ENCODE data around the gene COG5.

DNA sequence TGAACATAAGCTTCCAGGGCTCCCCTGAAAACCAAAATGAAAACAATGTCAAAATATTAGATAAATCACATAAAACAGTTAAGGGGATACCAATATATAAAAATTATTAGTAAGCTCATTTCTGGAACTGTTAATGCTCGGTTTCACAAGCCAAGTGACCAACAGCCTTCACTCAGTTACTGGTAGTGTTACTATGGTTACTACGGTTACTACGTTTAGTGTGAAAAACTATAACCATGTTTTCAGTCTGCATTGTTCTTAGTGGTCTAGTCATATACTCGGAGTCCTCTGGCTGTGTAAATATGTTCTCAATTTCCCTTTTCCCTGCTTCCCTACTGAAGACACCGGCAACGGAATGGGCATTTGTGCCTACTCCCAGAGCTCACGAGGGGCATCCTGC lies 360.1 kb downstream of the COG5 start:
- TF ChIP-seq POLR2A (IDR thresholded peaks at IDR 0.05), result no peak
- TF ChIP-seq, protein P1, sequence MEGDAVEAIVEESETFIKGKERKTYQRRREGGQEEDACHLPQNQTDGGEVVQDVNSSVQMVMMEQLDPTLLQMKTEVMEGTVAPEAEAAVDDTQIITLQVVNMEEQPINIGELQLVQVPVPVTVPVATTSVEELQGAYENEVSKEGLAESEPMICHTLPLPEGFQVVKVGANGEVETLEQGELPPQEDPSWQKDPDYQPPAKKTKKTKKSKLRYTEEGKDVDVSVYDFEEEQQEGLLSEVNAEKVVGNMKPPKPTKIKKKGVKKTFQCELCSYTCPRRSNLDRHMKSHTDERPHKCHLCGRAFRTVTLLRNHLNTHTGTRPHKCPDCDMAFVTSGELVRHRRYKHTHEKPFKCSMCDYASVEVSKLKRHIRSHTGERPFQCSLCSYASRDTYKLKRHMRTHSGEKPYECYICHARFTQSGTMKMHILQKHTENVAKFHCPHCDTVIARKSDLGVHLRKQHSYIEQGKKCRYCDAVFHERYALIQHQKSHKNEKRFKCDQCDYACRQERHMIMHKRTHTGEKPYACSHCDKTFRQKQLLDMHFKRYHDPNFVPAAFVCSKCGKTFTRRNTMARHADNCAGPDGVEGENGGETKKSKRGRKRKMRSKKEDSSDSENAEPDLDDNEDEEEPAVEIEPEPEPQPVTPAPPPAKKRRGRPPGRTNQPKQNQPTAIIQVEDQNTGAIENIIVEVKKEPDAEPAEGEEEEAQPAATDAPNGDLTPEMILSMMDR (IDR thresholded peaks at IDR 0.05), result no peak

Data from adrenal gland (tissue), 5 donors.